Endothelial cell of umbilical vein (primary cell): ENCODE data around the gene SURF1. TPM values are rescaled to one million over a fixed set of nuclear protein-coding genes. Genes with fewer than 3 reads are reported as not detected.

ENCODE experiments used
- BruUV-seq: library from RNA; stranded (reverse); fragments of 400-500 nt; replicated peaks from 2 replicates; lab custom pipeline; 2021; lab: Mats Ljungman, UMichigan
- CTCF ChIA-PET: fragments of 300-600, 350-600 bp; sonication (Branson Sonifier 250); formaldehyde crosslinking; loops from one replicate; lab custom pipeline; 2021; ENCODE audit warnings: antibody characterized with exemption, inconsistent platforms; lab: Charles Lee
- POLR2A ChIA-PET: fragments of 300-600, 350-600 bp; sonication (Branson Sonifier 250); formaldehyde crosslinking; loops from one replicate; lab custom pipeline; 2021; ENCODE audit warnings: antibody characterized with exemption, inconsistent platforms; lab: Charles Lee
- DNase-seq: peaks from one replicate; pipeline ENCODE4 v3.0.0-alpha.2; 2011; ENCODE audit warnings: low read depth, low spot score
- FAIRE-seq: peaks from 2 replicates; lab custom pipeline; 2011; peaks lifted over from hg19 to GRCh38; lab: Jason Lieb, UNC
- H2AFZ ChIP-seq: 2 replicates; pipeline ENCODE4 v1.6.0; 2012; ENCODE audit warnings: low read depth, low read length, control low read depth, inconsistent platforms
- H3K27ac ChIP-seq: 2 replicates; pipeline ENCODE4 v1.5.1; 2011; ENCODE audit warnings: low read depth, mild to moderate bottlenecking, control low read depth, low read length, moderate library complexity; ENCODE audit not compliant: insufficient read depth
- H3K27me3 ChIP-seq, 2 experiments: 2 replicates each; pipeline versions ENCODE4 v1.6.0 to v1.6.1; 2011; ENCODE audit warnings: low read length in 2 of 2, mixed read lengths in 1 of 2; ENCODE audit not compliant: control insufficient read depth in 2 of 2, insufficient read depth in 2 of 2
- H3K36me3 ChIP-seq, 2 experiments: 2 replicates in 1 of 2; 3 replicates in 1 of 2; pipeline ENCODE4 v1.5.1; 2011; ENCODE audit warnings: low read length in 2 of 2, mild to moderate bottlenecking in 1 of 2, moderate library complexity in 1 of 2; ENCODE audit not compliant: control insufficient read depth in 2 of 2, insufficient read depth in 2 of 2; ENCODE audit errors: extremely low read depth in 1 of 2
- H3K4me1 ChIP-seq: 3 replicates; pipeline ENCODE4 v1.5.1; 2011; ENCODE audit warnings: mild to moderate bottlenecking, low read length; ENCODE audit not compliant: control insufficient read depth, insufficient read depth; ENCODE audit errors: extremely low read depth
- H3K4me2 ChIP-seq: 2 replicates; pipeline ENCODE4 v1.6.1; 2011; ENCODE audit warnings: low read length, control low read depth, mixed read lengths; ENCODE audit not compliant: insufficient read depth
- H3K4me3 ChIP-seq, 3 experiments: fragments of 200-600 bp in 1 of 3; sonication (generic), shearing (Covaris generic) in 1 of 3; replicated peaks in 1 of 3; 2 replicates each; pipeline ENCODE4 v1.5.1; 2011 to 2016; ENCODE audit warnings: control low read depth in 3 of 3, low read length in 3 of 3, mild to moderate bottlenecking in 2 of 3, inconsistent platforms in 1 of 3, low read depth in 1 of 3, moderate library complexity in 1 of 3; ENCODE audit not compliant: insufficient read depth in 1 of 3
- H3K79me2 ChIP-seq: 2 replicates; pipeline ENCODE4 v1.6.0; 2012; ENCODE audit warnings: low read length, inconsistent platforms; ENCODE audit not compliant: control insufficient read depth, insufficient read depth
- H3K9ac ChIP-seq: replicated peaks from 2 replicates; pipeline ENCODE3; 2011; ENCODE audit warnings: low read length, control low read depth; ENCODE audit not compliant: insufficient read depth; ENCODE audit errors: extremely low read depth
- H3K9me1 ChIP-seq: replicated peaks from 3 replicates; pipeline ENCODE4 v1.6.0; 2011; ENCODE audit warnings: mild to moderate bottlenecking, low read length; ENCODE audit not compliant: control insufficient read depth, insufficient read depth; ENCODE audit errors: extremely low read depth
- H3K9me3 ChIP-seq: replicated peaks from 2 replicates; pipeline ENCODE4 v1.5.1; 2012; ENCODE audit warnings: low read length, inconsistent platforms; ENCODE audit not compliant: control insufficient read depth, insufficient read depth
- H4K20me1 ChIP-seq: replicated peaks from 2 replicates; pipeline ENCODE3; 2011; ENCODE audit warnings: mild to moderate bottlenecking, low read length; ENCODE audit not compliant: control insufficient read depth, insufficient read depth; ENCODE audit errors: extremely low read depth
- CTCF ChIP-seq, 2 donors: IDR thresholded peaks; 1 replicate in 1 of 2; 2 replicates in 1 of 2; pipeline ENCODE4 v1.5.1; 2011; ENCODE audit warnings: low read length in 2 of 2, mild to moderate bottlenecking in 2 of 2, moderate library complexity in 2 of 2, control low read depth in 1 of 2, inconsistent platforms in 1 of 2, low read depth in 1 of 2; ENCODE audit not compliant: insufficient read depth in 1 of 2; ENCODE audit errors: extremely low read depth in 1 of 2
- EZH2 ChIP-seq: IDR thresholded peaks from 2 replicates; pipeline ENCODE4 v1.6.1; 2012; ENCODE audit warnings: borderline replicate concordance, low read depth, mild to moderate bottlenecking, moderate library complexity, low read length, inconsistent platforms; ENCODE audit not compliant: severe bottlenecking
- FOS ChIP-seq: IDR thresholded peaks from 2 replicates; pipeline ENCODE4 v1.6.1; 2011; ENCODE audit warnings: mild to moderate bottlenecking, low read length, moderate library complexity, borderline replicate concordance; ENCODE audit not compliant: insufficient read depth
- GATA2 ChIP-seq: IDR thresholded peaks from 2 replicates; pipeline ENCODE4 v1.7.0; 2011; ENCODE audit warnings: low read depth, mild to moderate bottlenecking, moderate library complexity, mixed read lengths, low read length; ENCODE audit not compliant: insufficient read length, insufficient read depth
- JUN ChIP-seq: IDR thresholded peaks from 2 replicates; pipeline ENCODE4 v1.6.1; 2011; ENCODE audit warnings: borderline replicate concordance, low read depth; ENCODE audit not compliant: insufficient read length, insufficient read depth
- MAX ChIP-seq: IDR thresholded peaks from 2 replicates; pipeline ENCODE4 v1.6.1; 2011; ENCODE audit not compliant: insufficient read depth, insufficient read length
- MYC ChIP-seq: IDR thresholded peaks from one replicate; pipeline ENCODE4 v1.6.1; 2011; ENCODE audit warnings: mild to moderate bottlenecking, low read depth, low read length
- POLR2AphosphoS5 ChIP-seq: IDR thresholded peaks from 2 replicates; pipeline ENCODE4 v1.6.1; 2012; ENCODE audit warnings: low read depth, mild to moderate bottlenecking, control low read depth, low read length, moderate library complexity; ENCODE audit not compliant: insufficient read depth
- dilution Hi-C: fragments of 300-500 bp; cut with MboI; formaldehyde crosslinking; loops from one replicate; pipeline ENCODE4 v1.15.0; 2019; ENCODE audit warnings: low sequenced_read_pairs; ENCODE audit not compliant: extremely low pct_ligation_motif_present
- intact Hi-C: fragments of 100-400 bp; cut with micrococcal nuclease; formaldehyde crosslinking; loops from one replicate; pipeline ENCODE4 v1.10.0; 2022
- polyA plus RNA-seq, 4 experiments: library from polyadenylated mRNA; depleted of rRNA in 3 of 4; stranded (reverse) in 3 of 4; unstranded in 1 of 4; fragments of >200 nt; gene quantifications; 2 replicates each; pipeline versions ENCODE4 v1.2.1 to v1.2.3, GENCODE V29; 2011 to 2012; ENCODE audit warnings: missing spikeins in 1 of 4
- total RNA-seq: library from RNA; stranded (reverse); gene quantifications from 2 replicates; pipeline ENCODE4 v1.2.3, GENCODE V29; 2021

Gene SURF1
- total and polyA plus RNA-seq, 2 donors (not counting 3 experiments of a cell fraction or from before 2014, with no cell fraction given) = 22.8 to 27.1 TPM

DNA sequence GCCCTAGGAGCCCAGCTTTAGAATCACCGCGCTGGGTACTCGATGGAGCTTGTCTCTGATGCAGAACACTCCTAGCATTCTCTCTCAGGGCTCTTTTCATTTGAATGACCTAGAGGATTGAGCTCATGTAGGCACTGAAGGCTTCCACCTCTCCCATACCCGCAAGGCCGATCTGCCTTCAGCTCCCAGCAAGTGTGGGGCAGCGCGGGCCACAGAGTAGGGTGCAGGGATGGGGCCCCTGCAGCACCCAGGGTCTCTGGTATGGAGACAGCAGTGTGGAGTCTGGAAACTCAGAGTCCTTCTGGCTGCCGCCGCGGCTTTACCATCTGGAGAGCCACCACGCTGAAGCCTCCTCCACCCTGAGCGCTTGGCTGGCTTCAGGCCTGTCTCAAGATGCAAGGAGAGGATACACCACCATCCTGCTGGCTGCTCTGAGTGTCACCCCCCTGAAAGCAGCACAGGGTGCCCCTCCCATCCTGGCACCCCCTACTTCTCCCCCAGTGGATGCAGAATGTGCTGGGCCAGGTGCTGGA lies 32.8 kb upstream of the SURF1 start:
- no peak overlapping the region for H3K4me3 ChIP-seq
- no peak overlapping the region for H3K27ac ChIP-seq
- H3K27me3 ChIP-seq = no peaks in the 10 kb centered on the region
- H4K20me1 ChIP-seq = no peaks in the 10 kb centered on the region
- no peaks in the 10 kb centered on the region for H3K9me3 ChIP-seq
- FAIRE-seq = no peak
- no peak overlapping the region for H3K9ac ChIP-seq
- ChIA-PET CTCF (interaction anchor here (1.1 kb wide), 1 partner anchor 97 kb away, joined by 3 read pairs; no protein-coding TSS in a partner anchor), POLR2A (no interaction called here)
- H3K36me3 ChIP-seq = no peaks in the 10 kb centered on the region
- H3K9me1 ChIP-seq = no peaks in the 10 kb centered on the region
- TF ChIP-seq EZH2 = no peak
- TF ChIP-seq POLR2AphosphoS5 = no peak
- TF ChIP-seq MYC = no peak
- no peak for TF ChIP-seq JUN
- TF ChIP-seq GATA2 = no peak
- no peak for TF ChIP-seq FOS
- no peak for TF ChIP-seq CTCF (IDR thresholded peaks at IDR 0.05; ENCODE audit: extremely low read depth in 1 of 2, insufficient read depth in 1 of 2, low read depth in 1 of 2, low read length in 2 of 2)
- no peak for TF ChIP-seq MAX
- H3K4me2 ChIP-seq = no peak overlapping the region
- dilution Hi-C loops = no loop called here
- no TSS peak for BruUV-seq
- no peak for DNase-seq
- intact Hi-C loops = no loop called here
- H3K79me2 ChIP-seq = no peaks in the 10 kb centered on the region
- H3K4me1 ChIP-seq = no peaks in the 10 kb centered on the region
- H2AFZ ChIP-seq = no peak overlapping the region
